A549 (cell line): Measurements from ENCODE around the gene UVRAG. TPM values are rescaled to one million over a fixed set of nuclear protein-coding genes. Genes with fewer than 3 reads are reported as not detected.
A peak's percentile ranks its signal among the peaks of the same experiment; 100 is the strongest.

Source experiments
- ATAC-seq, 2 experiments: fragments of 200-7000 bp in 1 of 2; fragments of >200 bp in 1 of 2; cut with Nextera tagmentation in 1 of 2; cut with Tn5 transposase in 1 of 2; 3 replicates each; pipeline versions ENCODE4 v1.8.0 to v1.9.1; 2018 to 2020; ENCODE audit warnings: mild to moderate bottlenecking in 1 of 2, moderate library complexity in 1 of 2
- CTCF ChIA-PET: fragments of 300-600 bp; sonication (Branson Sonifier 250); formaldehyde crosslinking; extraction: SDS; loops from one replicate; lab custom pipeline; 2021; ENCODE audit warnings: antibody characterized with exemption, inconsistent platforms; lab: Yijun Ruan, JAX
- POLR2A ChIA-PET: fragments of 350-600 bp; formaldehyde crosslinking; extraction: SDS; loops from one replicate; lab custom pipeline; 2021; ENCODE audit warnings: antibody characterized with exemption, inconsistent platforms; lab: Yijun Ruan, JAX
- DNase-seq, 2 experiments: peaks; one replicate each; pipeline versions ENCODE4 v3.0.0 to v3.0.0-alpha.2; 2011 to 2016; ENCODE audit warnings: low read depth in 1 of 2, low spot score in 1 of 2
- FAIRE-seq: peaks from 2 replicates; lab custom pipeline; 2011; peaks lifted over from hg19 to GRCh38; lab: Jason Lieb, UNC
- H3K27ac ChIP-seq, 2 experiments: fragments of >200 bp; sonication (Bioruptor Twin); formaldehyde crosslinking; 3 replicates each; pipeline ENCODE4 v1.5.1; 2016 to 2017
- H3K4me1 ChIP-seq: fragments of >200 bp; sonication (Bioruptor Twin); formaldehyde crosslinking; 3 replicates; pipeline ENCODE4 v1.6.1; 2016
- H3K4me2 ChIP-seq: fragments of >200 bp; sonication (Bioruptor Twin); formaldehyde crosslinking; 3 replicates; pipeline ENCODE4 v1.6.1; 2016
- H3K4me3 ChIP-seq: fragments of >200 bp; sonication (Bioruptor Twin); formaldehyde crosslinking; 3 replicates; pipeline ENCODE4 v1.5.1; 2016
- H3K9me3 ChIP-seq: fragments of >200 bp; sonication (Bioruptor Twin); formaldehyde crosslinking; 3 replicates; pipeline ENCODE4 v1.6.1; 2016
- CBX8 ChIP-seq: fragments of 200-600 bp; sonication (generic); IDR thresholded peaks from 2 replicates; pipeline ENCODE4 v1.6.1; 2016
- CHD2 ChIP-seq: fragments of 150-350 bp; IDR thresholded peaks from 2 replicates; pipeline ENCODE4 v1.6.1; 2014; ENCODE audit warnings: low read length; ENCODE audit not compliant: partially characterized antibody
- EHF ChIP-seq: fragments of 250-450 bp; sonication (Bioruptor Pico); IDR thresholded peaks from 2 replicates; pipeline ENCODE4 v1.5.0; 2020; ENCODE audit warnings: mild to moderate bottlenecking
- EHMT2 ChIP-seq: fragments of 200-600 bp; sonication (generic); IDR thresholded peaks from 2 replicates; pipeline ENCODE4 v1.6.1; 2016; ENCODE audit warnings: antibody characterized with exemption, low read depth, mild to moderate bottlenecking, moderate library complexity
- EP300 ChIP-seq, 2 experiments: fragments of >200 bp; sonication (Bioruptor Twin); formaldehyde crosslinking; IDR thresholded peaks; 2 replicates in 1 of 2; 3 replicates in 1 of 2; pipeline ENCODE4 v1.6.1; 2016 to 2017
- ESRRA ChIP-seq: fragments of 150-350 bp; IDR thresholded peaks from 2 replicates; pipeline ENCODE4 v1.6.1; 2014; ENCODE audit warnings: mild to moderate bottlenecking, low read length, borderline replicate concordance
- FOXS1 ChIP-seq: fragments of 250-450 bp; sonication (Bioruptor Pico); IDR thresholded peaks from 2 replicates; pipeline ENCODE4 v1.5.0; 2020; ENCODE audit warnings: mild to moderate bottlenecking, moderate library complexity
- HEYL ChIP-seq: fragments of 250-450 bp; sonication (Bioruptor Pico); IDR thresholded peaks from 2 replicates; pipeline ENCODE4 v1.8.0; 2021; ENCODE audit warnings: mild to moderate bottlenecking, moderate library complexity
- HOXA7 ChIP-seq: fragments of 250-450 bp; sonication (Bioruptor Pico); IDR thresholded peaks from 2 replicates; pipeline ENCODE4 v1.5.0; 2020; ENCODE audit warnings: mild to moderate bottlenecking, moderate library complexity
- HOXB13 ChIP-seq: fragments of 250-450 bp; sonication (Bioruptor Pico); IDR thresholded peaks from 2 replicates; pipeline ENCODE4 v1.5.0; 2020; ENCODE audit warnings: low read depth, mild to moderate bottlenecking, moderate library complexity
- JUN ChIP-seq, 2 experiments: fragments of >200 bp; sonication (Bioruptor Twin); formaldehyde crosslinking; IDR thresholded peaks; 2 replicates in 1 of 2; 3 replicates in 1 of 2; pipeline ENCODE4 v1.6.1; 2016 to 2017
- JUNB ChIP-seq: fragments of >200 bp; sonication (Bioruptor Twin); formaldehyde crosslinking; IDR thresholded peaks from 2 replicates; pipeline ENCODE4 v1.6.1; 2016
- KDM5A ChIP-seq: fragments of 200-600 bp; sonication (generic); IDR thresholded peaks from 2 replicates; pipeline ENCODE4 v1.6.1; 2016; ENCODE audit warnings: antibody characterized with exemption, mild to moderate bottlenecking
- NFE2L2 ChIP-seq: fragments of 150-350 bp; conservative IDR thresholded peaks from 2 replicates; pipeline ENCODE4 v1.6.1; 2014; ENCODE audit warnings: low read length
- NPAS2 ChIP-seq: fragments of 250-450 bp; sonication (Bioruptor Pico); IDR thresholded peaks from 2 replicates; pipeline ENCODE4 v1.8.0; 2022; ENCODE audit warnings: mild to moderate bottlenecking, moderate library complexity, borderline replicate concordance
- PHF8 ChIP-seq: fragments of 200-600 bp; sonication (generic); IDR thresholded peaks from 2 replicates; pipeline ENCODE4 v1.6.1; 2016; ENCODE audit warnings: low read depth, mild to moderate bottlenecking, antibody characterized with exemption, moderate library complexity, borderline replicate concordance
- POLR2AphosphoS2 ChIP-seq: conservative IDR thresholded peaks from 2 replicates; pipeline ENCODE4 v1.6.1; 2012; ENCODE audit warnings: low read length, improper control_type of control experiment, inconsistent platforms
- RARB ChIP-seq: fragments of 250-450 bp; sonication (Bioruptor Pico); IDR thresholded peaks from 2 replicates; pipeline ENCODE4 v1.8.0; 2021; ENCODE audit warnings: mild to moderate bottlenecking, moderate library complexity
- RFX5 ChIP-seq: fragments of 450-650 bp; IDR thresholded peaks from 2 replicates; pipeline ENCODE4 v1.7.1; 2014; ENCODE audit warnings: antibody characterized with exemption, mild to moderate bottlenecking, moderate library complexity
- RNF2 ChIP-seq: fragments of 200-600 bp; sonication (generic); IDR thresholded peaks from 2 replicates; pipeline ENCODE4 v1.6.1; 2016; ENCODE audit warnings: low read depth, mild to moderate bottlenecking, antibody characterized with exemption, moderate library complexity, borderline replicate concordance
- SMC3 ChIP-seq: fragments of >200 bp; sonication (Bioruptor Twin); formaldehyde crosslinking; IDR thresholded peaks from 3 replicates; pipeline ENCODE4 v1.6.1; 2018; ENCODE audit warnings: inconsistent platforms
- TFCP2L1 ChIP-seq: fragments of 250-450 bp; sonication (Bioruptor Pico); IDR thresholded peaks from 2 replicates; pipeline ENCODE4 v1.5.0; 2021; ENCODE audit warnings: mild to moderate bottlenecking
- TP53 ChIP-seq: fragments of 250-450 bp; sonication (Bioruptor Pico); IDR thresholded peaks from 2 replicates; pipeline ENCODE4 v1.5.0; 2021; ENCODE audit warnings: mild to moderate bottlenecking, moderate library complexity
- ZFP36 ChIP-seq: fragments of 450-650 bp; IDR thresholded peaks from 2 replicates; pipeline ENCODE4 v1.6.1; 2014; ENCODE audit warnings: borderline replicate concordance; ENCODE audit not compliant: partially characterized antibody
- ZSCAN20 ChIP-seq: fragments of 250-450 bp; sonication (Bioruptor Pico); IDR thresholded peaks from 2 replicates; pipeline ENCODE4 v1.8.0; 2022; ENCODE audit warnings: mild to moderate bottlenecking, moderate library complexity
- WGBS: methylation state at CpG from one replicate; pipeline ENCODE4 v1.1.6; 2017; ENCODE audit errors: missing lambda C conversion rate; 5-methylcytosine and 5-hydroxymethylcytosine counted together
- polyA plus RNA-seq, 4 experiments: library from polyadenylated mRNA; depleted of rRNA in 3 of 4; stranded (reverse); fragments of >200 nt; fragmentation: RNase III in 1 of 4; extraction: RNeasy Plus Mini Kit Qiagen cat#74134 plus additional on column Dnase treatment in 1 of 4; gene quantifications; 2 replicates in 3 of 4; 3 replicates in 1 of 4; pipeline ENCODE4 v1.2.3, GENCODE V29; 2011 to 2017
- TF ChIP-seq, protein P1 (sequence below): fragments of 250-450 bp; sonication (Bioruptor Pico); IDR thresholded peaks from 2 replicates; pipeline ENCODE4 v1.5.0; 2021; ENCODE audit warnings: mild to moderate bottlenecking, moderate library complexity, borderline replicate concordance
- TF ChIP-seq, protein P2 (sequence below): fragments of >200 bp; sonication (Bioruptor Twin); formaldehyde crosslinking; IDR thresholded peaks from 2 replicates; pipeline ENCODE4 v1.6.1; 2016
- TF ChIP-seq, protein P3 (sequence below): IDR thresholded peaks from 2 replicates; pipeline ENCODE4 v1.6.1; 2012
- TF ChIP-seq, protein P4 (sequence below): fragments of >200 bp; sonication (Bioruptor Twin); formaldehyde crosslinking; IDR thresholded peaks from 3 replicates; pipeline ENCODE4 v1.5.1; 2016
- TF ChIP-seq, protein P5 (sequence below): fragments of 250-450 bp; sonication (Bioruptor Pico); IDR thresholded peaks from 2 replicates; pipeline ENCODE4 v1.5.0; 2020; ENCODE audit warnings: low read depth, mild to moderate bottlenecking, moderate library complexity

UVRAG gene
- polyA plus RNA-seq, 2 of the 4 experiments (the other 2 are of a cell fraction), result 6.1 to 14.1 TPM

DNA sequence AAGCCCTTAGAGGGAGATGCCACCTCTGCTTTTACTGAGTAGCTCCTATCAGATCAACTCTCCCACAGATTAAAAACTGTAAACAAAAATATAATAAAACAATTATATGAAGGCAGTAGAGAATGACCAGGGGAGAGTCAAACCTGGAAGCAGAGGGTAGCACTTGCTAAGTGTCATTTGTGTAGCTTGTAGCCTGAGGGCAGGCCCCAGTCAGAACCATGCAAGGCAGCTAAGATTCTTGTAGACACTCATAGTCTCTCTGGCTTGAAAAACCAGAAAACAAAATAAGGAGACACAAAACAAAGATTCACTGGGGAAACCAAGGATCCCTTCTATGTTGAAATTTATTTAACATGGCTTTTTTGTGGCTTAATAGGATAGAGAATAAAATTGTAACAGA lies 280.9 kb downstream of the UVRAG start:
- Histone ChIP-seq H3K9me3 (no peaks in the 10 kb centered on the region), H3K4me2 (no peak overlapping the region), H3K27ac (no peak overlapping the region), H3K4me3 (no peak overlapping the region), H3K4me1 (peaks cover 11% of the 10 kb centered on the region; the same call in 2 of the 3 replicates)
- FAIRE-seq, result no peak
- ChIA-PET CTCF (interaction anchor here (0.8 to 1.7 kb wide), 2 partner anchors 13 to 56 kb away, joined by 5 to 7 read pairs; no protein-coding TSS in a partner anchor), POLR2A (no interaction called here)
- DNase-seq, result no peak
- no peak for ATAC-seq
- no peak for TF ChIP-seq PHF8
- TF ChIP-seq ZSCAN20 (CRISPR knock-in tag), result no peak
- TF ChIP-seq FOXS1 (CRISPR knock-in tag), result no peak
- no peak for TF ChIP-seq EP300 (IDR thresholded peaks at IDR 0.05)
- TF ChIP-seq NFE2L2, result no peak
- TF ChIP-seq, protein P1, sequence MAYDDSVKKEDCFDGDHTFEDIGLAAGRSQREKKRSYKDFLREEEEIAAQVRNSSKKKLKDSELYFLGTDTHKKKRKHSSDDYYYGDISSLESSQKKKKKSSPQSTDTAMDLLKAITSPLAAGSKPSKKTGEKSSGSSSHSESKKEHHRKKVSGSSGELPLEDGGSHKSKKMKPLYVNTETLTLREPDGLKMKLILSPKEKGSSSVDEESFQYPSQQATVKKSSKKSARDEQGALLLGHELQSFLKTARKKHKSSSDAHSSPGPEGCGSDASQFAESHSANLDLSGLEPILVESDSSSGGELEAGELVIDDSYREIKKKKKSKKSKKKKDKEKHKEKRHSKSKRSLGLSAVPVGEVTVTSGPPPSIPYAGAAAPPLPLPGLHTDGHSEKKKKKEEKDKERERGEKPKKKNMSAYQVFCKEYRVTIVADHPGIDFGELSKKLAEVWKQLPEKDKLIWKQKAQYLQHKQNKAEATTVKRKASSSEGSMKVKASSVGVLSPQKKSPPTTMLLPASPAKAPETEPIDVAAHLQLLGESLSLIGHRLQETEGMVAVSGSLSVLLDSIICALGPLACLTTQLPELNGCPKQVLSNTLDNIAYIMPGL (CRISPR knock-in tag), result no peak
- no peak for TF ChIP-seq RNF2
- TF ChIP-seq HOXB13 (CRISPR knock-in tag), result no peak
- no peak for TF ChIP-seq CHD2
- no peak for TF ChIP-seq TP53 (CRISPR knock-in tag)
- TF ChIP-seq HEYL (CRISPR knock-in tag), result no peak
- no peak for TF ChIP-seq EHMT2
- no peak for TF ChIP-seq CBX8

DNA sequence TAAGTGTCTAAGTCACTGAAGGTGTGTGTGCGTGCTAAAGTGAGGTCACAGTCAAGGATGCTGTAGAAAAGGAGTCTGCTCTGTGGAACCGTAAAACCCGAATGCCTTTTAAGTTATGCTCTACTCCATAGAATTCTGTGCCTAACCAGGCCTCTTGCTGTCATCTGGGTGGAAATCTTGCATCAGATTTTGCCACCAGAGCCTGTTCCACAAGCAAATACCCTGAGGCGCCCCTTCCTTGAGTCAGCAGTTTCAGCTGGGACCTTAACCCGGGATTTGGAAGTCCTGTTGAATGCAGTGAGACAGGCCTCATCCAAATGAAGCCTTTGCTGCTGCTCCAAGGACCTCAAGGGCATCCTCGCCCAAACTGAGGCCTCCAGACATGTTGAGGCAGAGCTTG lies 281.5 kb downstream of the UVRAG start:
- Histone ChIP-seq H3K4me3 (no peak overlapping the region), H3K4me2 (peak overlapping the region; percentile 16; the same call in 1 of the 3 replicates), H3K4me1 (peaks cover 11% of the 10 kb centered on the region; the same call in 2 of the 3 replicates), H3K9me3 (no peaks in the 10 kb centered on the region), H3K27ac (peak overlapping the region in 1 of 2 experiments; percentile 62; a peak in 3 of 6 replicates)
- DNase-seq (peak in 1 of 2 experiments; percentile 7), FAIRE-seq (no peak), ATAC-seq (no peak)
- ChIA-PET CTCF (interaction anchor here (0.6 to 1.7 kb wide), 3 partner anchors 12 to 308 kb away, joined by 3 to 7 read pairs (median 3); no protein-coding TSS in a partner anchor), POLR2A (no interaction called here)
- no peak for TF ChIP-seq RARB (CRISPR knock-in tag)
- TF ChIP-seq POLR2AphosphoS2, result no peak
- no peak for TF ChIP-seq ZSCAN20 (CRISPR knock-in tag)
- no peak for TF ChIP-seq ZFP36
- TF ChIP-seq, protein P2, sequence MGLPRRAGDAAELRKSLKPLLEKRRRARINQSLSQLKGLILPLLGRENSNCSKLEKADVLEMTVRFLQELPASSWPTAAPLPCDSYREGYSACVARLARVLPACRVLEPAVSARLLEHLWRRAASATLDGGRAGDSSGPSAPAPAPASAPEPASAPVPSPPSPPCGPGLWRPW, result no peak
- TF ChIP-seq, protein P3, sequence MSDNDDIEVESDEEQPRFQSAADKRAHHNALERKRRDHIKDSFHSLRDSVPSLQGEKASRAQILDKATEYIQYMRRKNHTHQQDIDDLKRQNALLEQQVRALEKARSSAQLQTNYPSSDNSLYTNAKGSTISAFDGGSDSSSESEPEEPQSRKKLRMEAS, result no peak
- TF ChIP-seq EHMT2, result no peak
- TF ChIP-seq SMC3, result no peak
- no peak for TF ChIP-seq JUNB
- no peak for TF ChIP-seq PHF8
- no peak for TF ChIP-seq NPAS2 (CRISPR knock-in tag)
- no peak for TF ChIP-seq KDM5A
- TF ChIP-seq, protein P4, sequence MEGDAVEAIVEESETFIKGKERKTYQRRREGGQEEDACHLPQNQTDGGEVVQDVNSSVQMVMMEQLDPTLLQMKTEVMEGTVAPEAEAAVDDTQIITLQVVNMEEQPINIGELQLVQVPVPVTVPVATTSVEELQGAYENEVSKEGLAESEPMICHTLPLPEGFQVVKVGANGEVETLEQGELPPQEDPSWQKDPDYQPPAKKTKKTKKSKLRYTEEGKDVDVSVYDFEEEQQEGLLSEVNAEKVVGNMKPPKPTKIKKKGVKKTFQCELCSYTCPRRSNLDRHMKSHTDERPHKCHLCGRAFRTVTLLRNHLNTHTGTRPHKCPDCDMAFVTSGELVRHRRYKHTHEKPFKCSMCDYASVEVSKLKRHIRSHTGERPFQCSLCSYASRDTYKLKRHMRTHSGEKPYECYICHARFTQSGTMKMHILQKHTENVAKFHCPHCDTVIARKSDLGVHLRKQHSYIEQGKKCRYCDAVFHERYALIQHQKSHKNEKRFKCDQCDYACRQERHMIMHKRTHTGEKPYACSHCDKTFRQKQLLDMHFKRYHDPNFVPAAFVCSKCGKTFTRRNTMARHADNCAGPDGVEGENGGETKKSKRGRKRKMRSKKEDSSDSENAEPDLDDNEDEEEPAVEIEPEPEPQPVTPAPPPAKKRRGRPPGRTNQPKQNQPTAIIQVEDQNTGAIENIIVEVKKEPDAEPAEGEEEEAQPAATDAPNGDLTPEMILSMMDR, result no peak
- TF ChIP-seq, protein P5, sequence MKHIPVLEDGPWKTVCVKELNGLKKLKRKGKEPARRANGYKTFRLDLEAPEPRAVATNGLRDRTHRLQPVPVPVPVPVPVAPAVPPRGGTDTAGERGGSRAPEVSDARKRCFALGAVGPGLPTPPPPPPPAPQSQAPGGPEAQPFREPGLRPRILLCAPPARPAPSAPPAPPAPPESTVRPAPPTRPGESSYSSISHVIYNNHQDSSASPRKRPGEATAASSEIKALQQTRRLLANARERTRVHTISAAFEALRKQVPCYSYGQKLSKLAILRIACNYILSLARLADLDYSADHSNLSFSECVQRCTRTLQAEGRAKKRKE (CRISPR knock-in tag), result no peak
- no peak for TF ChIP-seq EHF
- no peak for TF ChIP-seq TFCP2L1
- no peak for TF ChIP-seq ESRRA
- TF ChIP-seq HOXA7 (CRISPR knock-in tag), result no peak
- TF ChIP-seq RFX5, result no peak
- no peak for TF ChIP-seq JUN (IDR thresholded peaks at IDR 0.05)
- 85% methylated on average over 6 of the region's 6 CpGs for WGBS
